Stimulated activated naive CD8-positive, alpha-beta T cell treated with anti-CD3 and anti-CD28 coated beads, Interleukin-15, amount 100 ng/mL, for 72 hours (primary cell): Measurements from ENCODE around the gene GPER1.
"Not testable (repeated sequence)": the region's sequence is repeated elsewhere in the genome, so short reads cannot be mapped to it uniquely, and the experiment has no call there.

Source experiments
- ATAC-seq: fragments of 150-1000 bp; cut with Tn5 transposase; 2 replicates; pipeline ENCODE4 v1.10.0; 2021; ENCODE audit warnings: mild to moderate bottlenecking, moderate library complexity
- DNase-seq, 2 donors: peaks; one replicate each; pipeline ENCODE4 v3.0.0; 2021 to 2022
- H3K27ac Mint-ChIP-seq, 2 donors: one replicate each; pipeline ENCODE4 v1.8.0; 2022; ENCODE audit warnings: mild to moderate bottlenecking in 2 of 2, mixed read lengths in 2 of 2, moderate library complexity in 2 of 2
- H3K27me3 Mint-ChIP-seq: one replicate; pipeline ENCODE4 v1.8.0; 2022; ENCODE audit warnings: mixed read lengths
- H3K4me1 Mint-ChIP-seq: one replicate; pipeline ENCODE4 v1.8.0; 2022; ENCODE audit warnings: mild to moderate bottlenecking, mixed read lengths
- H3K4me3 Mint-ChIP-seq, 2 donors: one replicate each; pipeline ENCODE4 v1.8.0; 2022; ENCODE audit warnings: mild to moderate bottlenecking in 2 of 2, mixed read lengths in 2 of 2, moderate library complexity in 1 of 2
- H3K9me3 Mint-ChIP-seq, 2 donors: one replicate each; pipeline ENCODE4 v1.8.0; 2022; ENCODE audit warnings: mixed read lengths in 2 of 2

Gene GPER1

DNA sequence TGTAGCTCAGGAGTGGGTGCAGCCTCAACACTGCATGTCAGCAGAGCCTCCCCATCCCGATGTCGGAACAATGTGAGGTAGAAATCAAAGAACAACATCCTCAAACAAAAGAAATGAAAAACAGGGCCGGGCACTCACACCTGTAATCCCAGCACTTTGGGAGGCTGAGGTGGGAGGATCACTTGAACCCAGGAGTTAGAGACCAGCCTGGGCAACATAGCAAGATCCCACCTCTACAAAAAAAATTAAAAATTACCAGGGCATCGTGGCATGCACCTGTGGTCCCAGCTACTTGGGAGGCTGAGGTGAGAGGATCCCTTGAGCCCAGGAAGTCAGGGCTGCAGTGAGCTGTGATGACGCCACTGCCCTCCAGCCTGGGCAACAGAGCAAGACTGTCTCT is 55.1 kb downstream of the GPER1 start:
- not testable (repeated sequence) for H3K27ac Mint-ChIP-seq, H3K4me3 Mint-ChIP-seq, H3K27me3 Mint-ChIP-seq, DNase-seq, H3K4me1 Mint-ChIP-seq, H3K9me3 Mint-ChIP-seq, ATAC-seq
